ENCODE results near the gene UTF1.

- TF ChIP-seq, protein P1, sequence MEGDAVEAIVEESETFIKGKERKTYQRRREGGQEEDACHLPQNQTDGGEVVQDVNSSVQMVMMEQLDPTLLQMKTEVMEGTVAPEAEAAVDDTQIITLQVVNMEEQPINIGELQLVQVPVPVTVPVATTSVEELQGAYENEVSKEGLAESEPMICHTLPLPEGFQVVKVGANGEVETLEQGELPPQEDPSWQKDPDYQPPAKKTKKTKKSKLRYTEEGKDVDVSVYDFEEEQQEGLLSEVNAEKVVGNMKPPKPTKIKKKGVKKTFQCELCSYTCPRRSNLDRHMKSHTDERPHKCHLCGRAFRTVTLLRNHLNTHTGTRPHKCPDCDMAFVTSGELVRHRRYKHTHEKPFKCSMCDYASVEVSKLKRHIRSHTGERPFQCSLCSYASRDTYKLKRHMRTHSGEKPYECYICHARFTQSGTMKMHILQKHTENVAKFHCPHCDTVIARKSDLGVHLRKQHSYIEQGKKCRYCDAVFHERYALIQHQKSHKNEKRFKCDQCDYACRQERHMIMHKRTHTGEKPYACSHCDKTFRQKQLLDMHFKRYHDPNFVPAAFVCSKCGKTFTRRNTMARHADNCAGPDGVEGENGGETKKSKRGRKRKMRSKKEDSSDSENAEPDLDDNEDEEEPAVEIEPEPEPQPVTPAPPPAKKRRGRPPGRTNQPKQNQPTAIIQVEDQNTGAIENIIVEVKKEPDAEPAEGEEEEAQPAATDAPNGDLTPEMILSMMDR (IDR thresholded peaks at IDR 0.05) = no peak
- no peak for TF ChIP-seq POLR2A (IDR thresholded peaks at IDR 0.05)
Observed at GRCh38 chr10:133230387-133231195, 574 bp downstream of the UTF1 start.

All from esophagus squamous epithelium (tissue), 4 donors.